ENCODE data around the gene CTCF.

The CTCF gene

GRCh38 chr16:67665598-67665997 lies 103.3 kb downstream of the CTCF start:
- no peak for DNase-seq (ENCODE audit: low read depth)

GRCh38 chr16:67666032-67666551 lies 103.8 kb downstream of the CTCF start:
- no peak for DNase-seq (ENCODE audit: low read depth)

GRCh38 chr16:67666559-67667452 lies 104.5 kb downstream of the CTCF start, which contains the start of the genes C16orf86 and ENKD1:
C16orf86 (plus strand) TSS chr16:67666814; CDS start chr16:67666971, 157 bp downstream.
ENKD1 (minus strand) TSS chr16:67666750; CDS start chr16:67666442, 308 bp downstream.
- peak; percentile 62 for DNase-seq (ENCODE audit: low read depth)

GRCh38 chr16:67667453-67667816 lies 105.1 kb downstream of the CTCF start:
- DNase-seq (ENCODE audit: low read depth): no peak

- DNase-seq (ENCODE audit: low read depth): peak; percentile 46
Measured at GRCh38 chr16:67667817-67668494, 105.6 kb downstream of the CTCF start.

- DNase-seq (ENCODE audit: low read depth): no peak
Measured at GRCh38 chr16:67668495-67669157, 106.3 kb downstream of the CTCF start.

GRCh38 chr16:67669499-67670101 lies 107.3 kb downstream of the CTCF start:
- no peak for DNase-seq (ENCODE audit: low read depth)

- no peak for DNase-seq (ENCODE audit: low read depth)
Measured at GRCh38 chr16:67672306-67672705, 110.0 kb downstream of the CTCF start.

- no peak for DNase-seq (ENCODE audit: low read depth)
Measured at GRCh38 chr16:67672739-67673662, 110.7 kb downstream of the CTCF start.

- DNase-seq (ENCODE audit: low read depth): no peak
Measured at GRCh38 chr16:67673712-67674580, 111.6 kb downstream of the CTCF start.

- no peak for DNase-seq (ENCODE audit: low read depth)
Measured at GRCh38 chr16:67674851-67675578, 112.7 kb downstream of the CTCF start.

- no peak for DNase-seq (ENCODE audit: low read depth)
Measured at GRCh38 chr16:67675579-67675935, 113.2 kb downstream of the CTCF start.

GRCh38 chr16:67675999-67676398 lies 113.7 kb downstream of the CTCF start:
- DNase-seq (ENCODE audit: low read depth): no peak

GRCh38 chr16:67676516-67676915 lies 114.2 kb downstream of the CTCF start:
- no peak for DNase-seq (ENCODE audit: low read depth)

GRCh38 chr16:67676939-67677338 lies 114.6 kb downstream of the CTCF start:
- no peak for DNase-seq (ENCODE audit: low read depth)

GRCh38 chr16:67677712-67678111 lies 115.4 kb downstream of the CTCF start:
- no peak for DNase-seq (ENCODE audit: low read depth)

- no peak for DNase-seq (ENCODE audit: low read depth)
Measured at GRCh38 chr16:67678354-67679023, 116.2 kb downstream of the CTCF start.

Data from stimulated activated CD8-positive, alpha-beta memory T cell treated with anti-CD3 and anti-CD28 coated beads, Interleukin-7, amount 100 ng/mL, for 24 hours (primary cell).